Thyroid gland (tissue), 4 donors: ENCODE measurements around the gene DGCR2. TPM values are rescaled to one million over a fixed set of nuclear protein-coding genes. Genes with fewer than 3 reads are reported as not detected.
"Not testable (repeated sequence)": the region's sequence is repeated elsewhere in the genome, so short reads cannot be mapped to it uniquely, and the experiment has no call there.

Source experiments
- DNase-seq, 2 donors: peaks; one replicate each; pipeline ENCODE4 v3.0.0-alpha.2; 2019
- H3K27ac ChIP-seq, 3 donors: fragments of 200-600 bp; sonication (generic); 1 replicate in 2 of 3; 2 replicates in 1 of 3; pipeline ENCODE4 v1.5.1; 2016 to 2019; ENCODE audit warnings: mild to moderate bottlenecking in 1 of 3, moderate library complexity in 1 of 3
- H3K27me3 ChIP-seq: fragments of 200-600 bp; sonication (generic); one replicate; pipeline ENCODE4 v1.5.1; 2019
- H3K36me3 ChIP-seq, 2 donors: fragments of 200-600 bp; sonication (generic); one replicate each; pipeline ENCODE4 v1.5.1; 2016 to 2019
- H3K4me1 ChIP-seq, 2 donors: fragments of 200-600 bp; sonication (generic); one replicate each; pipeline ENCODE4 v1.5.1; 2017 to 2019
- H3K4me3 ChIP-seq, 3 donors: fragments of 200-600 bp; sonication (generic); replicated peaks in 1 of 3; 1 replicate in 2 of 3; 2 replicates in 1 of 3; pipeline ENCODE4 v1.5.1; 2016; ENCODE audit warnings: mild to moderate bottlenecking in 1 of 3
- H3K9me3 ChIP-seq: fragments of 200-600 bp; sonication (generic); one replicate; pipeline ENCODE4 v1.5.1; 2017
- CTCF ChIP-seq, 6 experiments: fragments of 200-600 bp in 3 of 6; fragments of 450-650 bp in 3 of 6; sonication (generic) in 3 of 6; IDR thresholded peaks; one replicate each; pipeline ENCODE4 v1.5.1; 2016 to 2019; ENCODE audit warnings: antibody characterized with exemption in 6 of 6, mild to moderate bottlenecking in 2 of 6, inconsistent platforms in 1 of 6, moderate library complexity in 1 of 6
- POLR2A ChIP-seq, 2 donors: fragments of 450-650 bp; IDR thresholded peaks; one replicate each; pipeline ENCODE4 v1.6.1; 2017; ENCODE audit warnings: antibody characterized with exemption in 2 of 2, mild to moderate bottlenecking in 2 of 2, moderate library complexity in 1 of 2
- WGBS, 2 donors: methylation state at CpG; one replicate each; pipeline ENCODE4 v1.1.5; 2017; 5-methylcytosine and 5-hydroxymethylcytosine counted together
- intact Hi-C: fragments of 100-400 bp; cut with DNase I; formaldehyde crosslinking; loops from one replicate; pipeline ENCODE4 v1.15.1; 2023
- total RNA-seq, 4 donors: library from RNA; depleted of rRNA; stranded (reverse); fragments of >200 nt; gene quantifications; one replicate each; pipeline ENCODE4 v1.2.3, GENCODE V29; 2016

The DGCR2 gene
- total RNA-seq, 4 donors from 2014 or later = 49.3 to 106 (median 86.9) TPM

DNA sequence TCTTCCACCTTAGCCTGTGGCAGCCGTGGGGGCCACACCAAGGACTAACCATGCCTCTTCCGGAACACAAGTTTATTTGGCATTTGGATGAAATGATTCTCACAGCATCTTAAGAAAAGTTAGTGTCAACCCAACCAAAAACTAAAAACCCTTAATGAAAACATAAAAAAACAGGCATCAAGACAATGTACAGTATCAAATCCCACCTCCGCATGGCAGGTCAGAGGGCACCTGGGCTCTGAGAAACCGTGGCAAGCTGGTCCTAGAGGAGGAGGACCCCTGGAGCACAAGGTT, 86.0 kb downstream of the DGCR2 start:
- Histone ChIP-seq H3K4me1 (no peaks in the 10 kb centered on the region), H3K27me3 (no peaks in the 10 kb centered on the region), H3K4me3 (no peak overlapping the region), H3K27ac (no peak overlapping the region), H3K9me3 (no peaks in the 10 kb centered on the region), H3K36me3 (peaks cover 32 to 35% of the 10 kb centered on the region in 2 donors)
- 79 to 86% methylated on average over 4 of the region's 4 CpGs for whole genome bisulfite sequencing, 2 donors
- no peak for DNase-seq
- intact Hi-C loops = no loop called here
- TF ChIP-seq POLR2A (IDR thresholded peaks at IDR 0.05) (no peak), CTCF (IDR thresholded peaks at IDR 0.05) (no peak)

- Histone ChIP-seq H3K27ac (no peak overlapping the region), H3K36me3 (peaks cover 26 to 30% of the 10 kb centered on the region in 2 donors), H3K4me1 (no peaks in the 10 kb centered on the region), H3K4me3 (no peak overlapping the region), H3K9me3 (no peaks in the 10 kb centered on the region), H3K27me3 (no peaks in the 10 kb centered on the region)
- peak in 1 of 2 donors; percentile 19 for DNase-seq
- TF ChIP-seq CTCF (IDR thresholded peaks at IDR 0.05) (peak in 3 of 6 experiments; percentile 20 to 33 (median 33)), POLR2A (IDR thresholded peaks at IDR 0.05) (no peak)
- 38 to 39% methylated on average over 7 to 8 of the region's 14 CpGs for WGBS, 2 donors
- intact Hi-C loops = no loop called here
These were observed 86.6 kb downstream of the DGCR2 start for GRCh38 chr22:19035474-19036228.

DNA sequence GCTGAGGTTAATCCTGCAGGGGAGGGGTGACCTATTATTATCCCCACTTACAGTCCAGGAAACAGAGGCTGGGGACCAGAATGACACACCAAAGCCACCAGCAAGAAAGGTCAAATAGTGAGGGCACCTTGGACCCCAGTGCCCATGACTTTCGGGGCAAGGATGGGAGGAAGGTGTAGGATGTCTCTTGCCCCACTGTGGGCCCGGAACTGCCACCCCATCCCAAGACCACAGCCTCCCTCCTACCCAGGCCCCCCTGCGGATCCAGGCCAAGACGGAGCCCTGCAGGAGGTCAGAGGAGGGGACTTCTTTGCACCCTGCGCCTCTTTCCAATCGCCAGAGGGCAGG, 87.1 kb downstream of the DGCR2 start:
- H3K9me3 ChIP-seq, intact Hi-C loops, DNase-seq, H3K27me3 ChIP-seq, H3K4me3 ChIP-seq, H3K27ac ChIP-seq, H3K4me1 ChIP-seq: not testable (repeated sequence)
- 39 to 52% methylated on average over 3 to 4 of the region's 6 CpGs for WGBS, 2 donors
- peaks cover 22 to 24% of the 10 kb centered on the region in 2 donors for H3K36me3 ChIP-seq

DNA sequence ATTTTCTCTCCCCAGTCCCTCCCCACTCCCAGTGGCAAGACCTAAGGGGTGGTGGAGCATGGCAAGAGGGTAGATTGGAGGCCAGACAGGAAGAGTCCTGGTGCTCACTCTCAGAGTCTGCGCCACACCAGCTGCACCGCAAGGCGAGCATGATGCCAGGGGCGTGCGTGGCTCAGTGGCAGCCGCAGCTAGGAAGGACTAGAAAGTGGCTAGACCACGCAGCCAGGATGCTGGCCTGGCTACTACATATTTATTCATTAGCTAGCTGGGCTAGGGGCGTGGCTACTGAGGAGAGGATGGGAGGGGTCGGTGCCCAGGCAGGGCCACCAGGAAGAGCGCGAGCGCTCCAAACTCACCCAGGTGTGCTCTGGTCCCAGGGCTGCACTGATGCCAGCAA, 87.5 kb downstream of the DGCR2 start:
- H3K36me3 ChIP-seq = peaks cover 18 to 21% of the 10 kb centered on the region in 2 donors
- H3K27me3 ChIP-seq, H3K27ac ChIP-seq, H3K9me3 ChIP-seq, H3K4me3 ChIP-seq, H3K4me1 ChIP-seq, intact Hi-C loops: not testable (repeated sequence)
- DNase-seq = peak in 1 of 2 donors; percentile 16
- WGBS, 2 donors = 65 to 91% methylated on average over 6 to 7 of the region's 12 CpGs

DNA sequence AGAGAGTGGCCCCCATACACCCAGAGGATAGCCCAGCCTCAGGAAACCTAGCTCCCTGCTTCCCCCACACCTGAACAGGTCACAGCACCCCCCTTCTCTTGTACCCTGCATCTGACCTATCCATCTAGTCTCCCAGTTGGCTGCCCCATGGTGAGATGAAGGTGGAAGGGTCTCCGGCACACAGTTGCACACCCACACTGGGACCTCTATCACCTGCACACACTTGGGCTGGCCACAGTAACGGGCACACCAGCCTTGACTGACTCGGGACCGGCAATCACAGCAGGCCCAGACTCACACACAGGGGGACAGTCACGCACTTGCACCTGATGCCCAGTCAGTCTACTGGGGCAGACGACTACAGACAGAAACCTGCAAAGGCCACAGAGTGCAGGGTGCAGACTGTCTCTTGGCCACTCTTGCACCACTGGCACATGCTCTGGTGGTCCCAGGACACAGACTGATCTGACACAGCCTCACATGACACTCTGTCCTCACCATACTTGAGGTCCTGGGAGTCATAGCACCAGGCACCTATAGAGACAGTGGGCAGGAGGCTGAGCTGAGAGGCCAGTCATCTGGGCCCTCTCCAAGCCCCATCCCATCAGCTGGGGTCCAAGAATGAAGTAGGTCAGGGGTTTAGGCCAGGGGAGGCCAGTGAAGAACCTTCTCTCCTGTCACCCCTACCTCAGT, 88.0 kb downstream of the DGCR2 start:
- H3K27me3 ChIP-seq, DNase-seq, H3K4me1 ChIP-seq, H3K9me3 ChIP-seq, intact Hi-C loops, H3K27ac ChIP-seq, H3K4me3 ChIP-seq: not testable (repeated sequence)
- WGBS, 2 donors = 75% methylated on average over 1 of the region's 6 CpGs; no CpG with 5 or more reads in 1 of the 2 donors
- H3K36me3 ChIP-seq = peaks cover 14 to 17% of the 10 kb centered on the region in 2 donors

DNA sequence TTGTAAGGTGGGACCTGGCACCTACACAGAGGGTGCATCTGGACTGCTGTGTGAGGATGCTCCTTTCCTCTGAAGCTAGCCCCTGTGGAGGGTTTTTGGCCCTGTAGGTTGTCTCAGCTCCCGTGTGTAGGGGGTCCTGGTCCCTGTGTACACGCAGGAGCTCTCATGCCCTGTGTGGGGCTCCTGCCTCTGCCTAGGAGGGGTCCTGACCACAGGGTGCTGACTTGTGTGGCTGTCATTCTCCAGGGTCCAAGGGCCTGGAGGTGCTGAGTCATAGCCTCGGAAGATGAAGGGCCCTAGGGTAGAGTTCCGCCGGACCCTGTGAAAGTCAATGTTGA, 88.7 kb downstream of the DGCR2 start:
- intact Hi-C loops, H3K27me3 ChIP-seq, H3K4me3 ChIP-seq, H3K27ac ChIP-seq, H3K9me3 ChIP-seq, DNase-seq, H3K4me1 ChIP-seq: not testable (repeated sequence)
- peaks cover 10 to 12% of the 10 kb centered on the region in 2 donors for H3K36me3 ChIP-seq
- 59% methylated on average over 2 of the region's 5 CpGs; no CpG with 5 or more reads in 1 of the 2 donors for WGBS, 2 donors

- H3K9me3 ChIP-seq, H3K4me1 ChIP-seq, H3K4me3 ChIP-seq, H3K36me3 ChIP-seq, DNase-seq, H3K27ac ChIP-seq, H3K27me3 ChIP-seq, intact Hi-C loops: not testable (repeated sequence)
- WGBS, 2 donors = 75 to 86% methylated on average over 8 to 11 of the region's 14 CpGs
These were observed 89.2 kb downstream of the DGCR2 start for GRCh38 chr22:19032898-19033567.

- DNase-seq, H3K9me3 ChIP-seq, H3K27me3 ChIP-seq, intact Hi-C loops, H3K4me1 ChIP-seq, H3K36me3 ChIP-seq, H3K4me3 ChIP-seq, H3K27ac ChIP-seq: not testable (repeated sequence)
- WGBS, 2 donors = 79 to 80% methylated on average over 5 to 9 of the region's 31 CpGs
These were observed 89.9 kb downstream of the DGCR2 start for GRCh38 chr22:19032156-19032785.

GRCh38 chr22:19030889-19031252, 91.3 kb downstream of the DGCR2 start:
- H3K27me3 ChIP-seq, H3K4me1 ChIP-seq, H3K36me3 ChIP-seq, H3K27ac ChIP-seq, intact Hi-C loops, H3K4me3 ChIP-seq, DNase-seq, H3K9me3 ChIP-seq: not testable (repeated sequence)
- 100% methylated on average over 1 of the region's 7 CpGs; no CpG with 5 or more reads in 1 of the 2 donors for WGBS, 2 donors

DNA sequence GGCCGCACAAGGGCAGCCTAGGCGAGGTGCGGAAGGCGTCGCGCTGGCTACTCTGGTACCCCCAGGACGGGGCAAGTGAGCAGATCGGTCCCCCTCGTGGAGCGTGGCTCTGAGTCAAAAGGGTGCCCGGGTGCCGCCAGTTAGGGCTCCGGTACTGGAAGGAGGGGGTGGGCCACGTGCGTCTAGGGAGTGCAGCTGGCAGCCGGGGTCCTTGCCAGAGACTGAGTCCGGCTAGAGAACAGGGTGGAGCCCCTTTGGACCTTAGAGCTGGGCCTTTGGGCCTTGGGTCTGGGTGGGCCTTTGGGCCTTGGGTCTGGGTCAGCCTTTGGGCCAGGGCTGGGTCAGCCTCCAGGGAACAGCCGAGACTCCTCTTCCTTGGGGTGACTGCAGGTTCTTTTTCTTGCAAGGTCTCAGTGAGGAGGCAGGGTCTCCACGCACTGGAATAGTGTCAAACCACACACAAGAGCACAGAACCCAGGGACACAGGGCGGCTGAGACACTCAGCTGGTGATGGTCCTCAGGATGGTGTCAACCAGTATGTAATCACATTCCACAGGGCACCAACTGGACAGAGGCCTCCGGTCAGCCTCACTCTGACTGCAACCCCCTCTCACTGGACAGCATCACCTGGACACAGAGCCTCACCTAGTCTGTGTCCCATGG, 91.9 kb downstream of the DGCR2 start:
- H3K27me3 ChIP-seq, H3K4me3 ChIP-seq, H3K27ac ChIP-seq, intact Hi-C loops, DNase-seq, H3K4me1 ChIP-seq, H3K9me3 ChIP-seq, H3K36me3 ChIP-seq: not testable (repeated sequence)
- whole genome bisulfite sequencing, 2 donors = 33% methylated on average over 9 of the region's 21 CpGs; no CpG with 5 or more reads in 1 of the 2 donors
